ENCODE measurements around the gene DNAH7. TPM values are rescaled to one million over a fixed set of nuclear protein-coding genes. Genes with fewer than 3 reads are reported as not detected.
A peak's percentile ranks its signal among the peaks of the same experiment; 100 is the strongest.

The DNAH7 gene
- total and polyA plus RNA-seq, 2 of the 13 experiments (the other 11 are each of a cell fraction or from before 2014, with no cell fraction given), result 0.09 TPM; not detected in 1

DNA sequence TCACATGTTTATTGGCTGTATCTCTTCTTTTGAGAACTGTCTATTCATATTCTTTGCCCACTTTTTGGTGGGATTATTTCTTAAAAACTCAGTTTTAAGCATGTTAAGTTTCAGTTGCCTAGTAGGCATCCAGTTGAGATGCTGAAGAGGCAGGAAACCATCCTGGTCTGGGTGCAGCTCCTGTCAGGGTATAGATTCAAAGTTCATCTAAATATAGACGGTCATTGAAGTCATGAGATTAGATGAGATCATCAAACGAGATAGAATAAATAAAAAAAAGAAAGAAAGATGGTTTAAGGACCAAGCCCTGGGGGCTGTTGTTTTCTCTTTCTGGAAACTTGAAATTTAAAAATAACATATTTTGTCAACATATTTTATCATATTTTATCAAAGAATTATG is 9.2 kb upstream of the DNAH7 start:
- no peaks in the 10 kb centered on the region for H3K27me3 ChIP-seq (ENCODE audit: control insufficient read depth in 1 of 2, insufficient read depth in 2 of 2, low read length in 2 of 2)
- ChIA-PET CTCF (ENCODE audit: low intra/inter-chr PET ratio, low total read pairs) (interaction anchor here (0.9 to 1.1 kb wide), 3 partner anchors 54 to 260 kb away, joined by 3 to 6 read pairs (median 5); no protein-coding TSS in a partner anchor), POLR2A (interaction anchor here (1.0 kb wide), 1 partner anchor 9 kb away, joined by 3 read pairs; the partner anchor contains the start of gene DNAH7)
- DNase-seq (ENCODE audit: low spot score), result no peak
- 2% methylated on average over 2 of the region's 2 CpGs for WGBS (ENCODE audit: low lambda C conversion rate)
- no peaks in the 10 kb centered on the region for H3K36me3 ChIP-seq (replicated peaks in 1 of 2; ENCODE audit: control insufficient read depth in 1 of 2, insufficient read depth in 2 of 2, low read length in 2 of 2)
- intact Hi-C loops (cut with micrococcal nuclease; ENCODE audit: unreplicated experiment) (loop anchor here (1.0 kb wide), 3 partner anchors 52 to 259 kb away; no protein-coding TSS in a partner anchor), in situ Hi-C loops (cut with HindIII; ENCODE audit: extremely low pct_ligation_motif_present, low pct_unique_long_range_greater_than_20kb) (no loop called here)
- BruUV-seq (replicated peaks), result no TSS peak
- H4K20me1 ChIP-seq (ENCODE audit: insufficient read depth, low read length), result no peaks in the 10 kb centered on the region
- no peak overlapping the region for H3K4me3 ChIP-seq (replicated peaks in 1 of 3; ENCODE audit: insufficient read depth in 1 of 3, low read depth in 2 of 3, low read length in 3 of 3)
- TF ChIP-seq, protein P1, sequence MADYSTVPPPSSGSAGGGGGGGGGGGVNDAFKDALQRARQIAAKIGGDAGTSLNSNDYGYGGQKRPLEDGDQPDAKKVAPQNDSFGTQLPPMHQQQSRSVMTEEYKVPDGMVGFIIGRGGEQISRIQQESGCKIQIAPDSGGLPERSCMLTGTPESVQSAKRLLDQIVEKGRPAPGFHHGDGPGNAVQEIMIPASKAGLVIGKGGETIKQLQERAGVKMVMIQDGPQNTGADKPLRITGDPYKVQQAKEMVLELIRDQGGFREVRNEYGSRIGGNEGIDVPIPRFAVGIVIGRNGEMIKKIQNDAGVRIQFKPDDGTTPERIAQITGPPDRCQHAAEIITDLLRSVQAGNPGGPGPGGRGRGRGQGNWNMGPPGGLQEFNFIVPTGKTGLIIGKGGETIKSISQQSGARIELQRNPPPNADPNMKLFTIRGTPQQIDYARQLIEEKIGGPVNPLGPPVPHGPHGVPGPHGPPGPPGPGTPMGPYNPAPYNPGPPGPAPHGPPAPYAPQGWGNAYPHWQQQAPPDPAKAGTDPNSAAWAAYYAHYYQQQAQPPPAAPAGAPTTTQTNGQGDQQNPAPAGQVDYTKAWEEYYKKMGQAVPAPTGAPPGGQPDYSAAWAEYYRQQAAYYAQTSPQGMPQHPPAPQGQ (CRISPR knock-in tag; IDR thresholded peaks at IDR 0.05; ENCODE audit: borderline replicate concordance), result no peak
- TF ChIP-seq ZNF775 (CRISPR knock-in tag; IDR thresholded peaks at IDR 0.05; ENCODE audit: borderline replicate concordance) (no peak), PAWR (CRISPR knock-in tag; IDR thresholded peaks at IDR 0.05; ENCODE audit: borderline replicate concordance) (no peak), GPN1 (CRISPR knock-in tag; IDR thresholded peaks at IDR 0.05; ENCODE audit: borderline replicate concordance) (no peak)
- peaks cover 19% of the 10 kb centered on the region for H3K4me1 ChIP-seq (ENCODE audit: insufficient read depth, low read length)
- ATAC-seq, result 0 out of 3 replicates have a peak, but pooled peaks have one; percentile 31
- H3K4me2 ChIP-seq (ENCODE audit: low read depth, low read length), result no peak overlapping the region
- no peak overlapping the region for H2AFZ ChIP-seq (ENCODE audit: low read length)
- H3K27ac ChIP-seq (ENCODE audit: extremely low read length, insufficient read depth, low read length), result no peak overlapping the region
- H3K79me2 ChIP-seq (ENCODE audit: insufficient read depth, low read length), result no peaks in the 10 kb centered on the region
- no peak overlapping the region for H3K9ac ChIP-seq (ENCODE audit: insufficient read depth, low read depth, low read length)
- FAIRE-seq, result no peak
- no peaks in the 10 kb centered on the region for H3K9me3 ChIP-seq (ENCODE audit: low read length)

DNA sequence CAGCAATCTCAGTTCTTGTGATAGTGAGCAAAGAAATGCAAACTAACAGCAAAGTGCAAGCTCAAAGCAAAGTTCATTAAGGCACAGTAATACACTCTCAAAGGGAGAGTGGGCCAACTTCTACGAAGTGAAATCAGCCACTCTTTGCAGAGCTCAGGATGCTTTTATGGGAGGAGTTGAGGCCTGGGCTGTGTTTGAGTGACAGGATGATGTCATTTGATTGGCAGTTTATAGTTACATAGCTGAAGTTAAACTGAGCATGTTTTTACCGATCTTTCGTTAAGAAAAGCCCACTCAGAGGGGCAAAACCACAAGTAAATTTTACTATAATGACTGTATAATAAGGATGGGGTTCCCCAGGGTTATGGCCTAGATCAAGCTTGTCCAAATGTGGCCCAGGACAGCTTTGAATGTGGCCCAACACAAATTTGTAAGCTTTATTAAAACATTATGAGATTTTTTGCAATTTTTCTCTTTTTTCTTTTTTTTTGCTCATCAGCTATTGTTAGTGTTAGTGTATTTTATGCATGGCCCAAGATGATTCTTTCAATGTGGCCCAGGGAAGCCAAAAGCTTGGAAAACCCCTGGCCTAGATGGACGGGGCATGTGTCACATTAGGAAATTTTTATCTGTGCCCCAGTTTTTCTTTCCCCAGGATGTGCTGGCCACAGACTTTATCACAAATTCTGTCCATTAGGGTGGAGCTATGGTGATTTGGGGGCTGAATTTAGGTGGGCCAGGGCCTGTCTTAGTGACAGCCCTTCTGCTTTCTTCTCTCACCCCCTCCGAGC is 8.3 kb upstream of the DNAH7 start:
- no peak for DNase-seq (ENCODE audit: low spot score)
- Histone ChIP-seq H3K27me3 (ENCODE audit: control insufficient read depth in 1 of 2, insufficient read depth in 2 of 2, low read length in 2 of 2) (no peaks in the 10 kb centered on the region), H3K36me3 (replicated peaks in 1 of 2; ENCODE audit: control insufficient read depth in 1 of 2, insufficient read depth in 2 of 2, low read length in 2 of 2) (no peaks in the 10 kb centered on the region), H3K4me3 (replicated peaks in 1 of 3; ENCODE audit: insufficient read depth in 1 of 3, low read depth in 2 of 3, low read length in 3 of 3) (no peak overlapping the region), H2AFZ (ENCODE audit: low read length) (no peak overlapping the region), H4K20me1 (ENCODE audit: insufficient read depth, low read length) (no peaks in the 10 kb centered on the region), H3K4me2 (ENCODE audit: low read depth, low read length) (no peak overlapping the region), H3K4me1 (ENCODE audit: insufficient read depth, low read length) (peaks cover 19% of the 10 kb centered on the region), H3K79me2 (ENCODE audit: insufficient read depth, low read length) (no peaks in the 10 kb centered on the region), H3K9me3 (ENCODE audit: low read length) (no peaks in the 10 kb centered on the region), H3K9ac (ENCODE audit: insufficient read depth, low read depth, low read length) (no peak overlapping the region), H3K27ac (ENCODE audit: extremely low read length, insufficient read depth, low read length) (no peak overlapping the region)
- FAIRE-seq, result no peak
- CTCF ChIA-PET (ENCODE audit: low intra/inter-chr PET ratio, low total read pairs), result no interaction called here
- intact Hi-C loops (cut with micrococcal nuclease; ENCODE audit: unreplicated experiment), result no loop called here
- POLR2A ChIA-PET, result no interaction called here
- no TSS peak for BruUV-seq (replicated peaks)
- in situ Hi-C loops (cut with HindIII; ENCODE audit: extremely low pct_ligation_motif_present, low pct_unique_long_range_greater_than_20kb), result no loop called here
- TF ChIP-seq ZNF629 (CRISPR knock-in tag; conservative IDR thresholded peaks at IDR 0.05) (no peak), ZNF737 (CRISPR knock-in tag; IDR thresholded peaks at IDR 0.05; ENCODE audit: borderline replicate concordance) (no peak), ATF7 (IDR thresholded peaks at IDR 0.05) (peak; percentile 59; the same call in 1 of the 2 replicates), ATF7 (CRISPR knock-in tag; IDR thresholded peaks at IDR 0.05) (no peak)
- no peak for ATAC-seq
- 15% methylated on average over 5 of the region's 5 CpGs for WGBS (ENCODE audit: low lambda C conversion rate)

Measured in HepG2 (cell line).